22Rv1 (cell line): ENCODE measurements around the gene HPRT1.

Experiments
- H3K27ac ChIP-seq: fragments of 450-650 bp; 2 replicates; pipeline ENCODE4 v1.5.1; 2017
- CTCF ChIP-seq: fragments of 450-650 bp; IDR thresholded peaks from 2 replicates; pipeline ENCODE4 v1.5.1; 2017; ENCODE audit warnings: mild to moderate bottlenecking
- ZFX ChIP-seq: fragments of 450-650 bp; IDR thresholded peaks from 2 replicates; pipeline ENCODE4 v1.6.1; 2017; ENCODE audit warnings: antibody characterized with exemption, borderline replicate concordance

The HPRT1 gene

GRCh38 chrX:134472041-134472440 is 12.1 kb downstream of the HPRT1 start:
- H3K27ac ChIP-seq, result no peak overlapping the region
- TF ChIP-seq CTCF (no peak), ZFX (no peak)

GRCh38 chrX:134476284-134476683 is 16.3 kb downstream of the HPRT1 start:
- no peak for TF ChIP-seq ZFX
- no peak for TF ChIP-seq CTCF
- no peak overlapping the region for H3K27ac ChIP-seq

- no peak for TF ChIP-seq ZFX
- no peak for TF ChIP-seq CTCF
Observed at GRCh38 chrX:134478374-134478773, 18.4 kb downstream of the HPRT1 start.

GRCh38 chrX:134480061-134480460 is 20.1 kb downstream of the HPRT1 start:
- no peak overlapping the region for H3K27ac ChIP-seq
- TF ChIP-seq ZFX (no peak), CTCF (no peak)

More at GRCh38 chrX:134478374-134478773, 18.4 kb downstream of the HPRT1 start:
- H3K27ac ChIP-seq, result no peak overlapping the region

GRCh38 chrX:134481339-134481738 is 21.4 kb downstream of the HPRT1 start:
- H3K27ac ChIP-seq, result no peak overlapping the region
- TF ChIP-seq CTCF (no peak), ZFX (no peak)

- TF ChIP-seq CTCF (no peak), ZFX (no peak)
- no peak overlapping the region for H3K27ac ChIP-seq
Observed at GRCh38 chrX:134482371-134482770, 22.4 kb downstream of the HPRT1 start.

GRCh38 chrX:134484039-134484438 is 24.1 kb downstream of the HPRT1 start:
- no peak for TF ChIP-seq ZFX
- TF ChIP-seq CTCF, result peak; percentile 52
- H3K27ac ChIP-seq, result no peak overlapping the region
